Measurements from ENCODE around the gene HSPA1A. TPM values are rescaled to one million over a fixed set of nuclear protein-coding genes. Genes with fewer than 3 reads are reported as not detected.
A peak's percentile ranks its signal among the peaks of the same experiment; 100 is the strongest.
"Not testable (repeated sequence)": the region's sequence is repeated elsewhere in the genome, so short reads cannot be mapped to it uniquely, and the experiment has no call there.

HSPA1A gene
- total RNA-seq, 1 donor from 2014 or later: 131 TPM

DNA sequence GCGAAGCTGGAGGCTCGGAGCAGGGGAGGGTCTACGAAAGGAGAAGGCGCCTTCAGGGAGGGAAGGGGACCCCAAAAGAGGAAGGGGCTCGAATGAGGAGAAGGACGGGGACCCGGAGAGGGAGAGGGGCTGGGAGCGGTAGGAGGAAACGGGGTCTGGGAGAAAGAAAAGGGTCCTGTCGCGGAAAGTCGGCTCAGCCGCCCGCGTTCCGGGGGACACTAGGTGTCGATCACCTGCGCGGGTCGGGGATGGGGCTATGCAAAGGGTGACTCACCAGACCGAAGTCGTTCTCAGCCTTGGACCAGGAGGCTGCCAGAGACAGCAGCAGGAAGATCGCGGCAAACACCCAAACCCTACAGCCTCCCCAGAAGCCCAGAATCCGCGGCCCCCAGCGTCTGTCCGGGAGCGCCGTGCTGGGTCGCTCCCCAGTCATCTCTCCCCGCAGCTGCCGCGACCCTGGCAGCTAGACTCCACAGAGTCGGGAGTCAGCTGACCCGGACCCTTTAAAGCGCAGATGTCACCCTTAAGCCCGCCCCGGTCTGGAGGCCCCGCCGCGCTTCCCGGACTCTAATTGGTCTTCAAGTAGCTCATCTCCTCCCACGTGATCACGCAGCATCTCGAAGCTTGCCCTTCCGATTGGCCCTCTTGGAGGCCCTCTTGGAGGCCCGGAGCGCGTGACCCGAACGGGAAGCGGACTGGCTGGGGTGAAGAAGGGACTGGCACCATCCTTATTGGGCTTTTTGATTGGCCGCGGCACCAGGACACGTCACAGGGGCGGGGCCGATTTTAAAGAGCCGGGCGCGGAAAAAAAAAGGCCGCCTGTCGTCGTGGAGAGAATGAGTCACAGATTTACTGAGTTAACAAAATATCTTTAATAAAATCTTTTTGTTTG is 47.2 kb downstream of the HSPA1A start, which contains the start of gene NEU1:
Gene NEU1 (minus strand): TSS at position 478 of the 892 bp plus-strand sequence. CDS start 45 bp downstream, at position 433.
- DNase-seq (ENCODE audit: low read depth): peak; percentile 100

DNA sequence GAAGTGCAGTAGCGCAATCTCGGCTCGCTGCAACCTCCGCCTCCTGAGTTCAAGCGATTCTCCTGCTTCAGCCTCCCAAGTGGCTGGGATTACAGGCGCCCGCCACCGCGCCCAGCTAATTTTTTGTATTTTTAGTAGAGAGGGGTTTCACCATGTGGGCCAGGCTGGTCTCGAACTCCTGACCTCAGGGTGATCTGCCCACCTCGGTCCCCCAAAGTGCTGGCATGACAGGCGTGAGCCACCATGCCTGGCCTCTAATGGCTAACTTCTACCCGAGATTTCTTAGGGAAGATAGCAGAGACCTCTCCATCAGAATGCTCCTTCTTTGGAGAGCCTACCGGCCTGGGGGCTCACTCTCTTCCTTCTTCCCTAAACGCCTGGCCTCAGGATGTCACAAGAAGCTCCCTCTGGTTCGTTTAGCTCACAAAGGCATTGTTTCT is 48.8 kb downstream of the HSPA1A start:
- not testable (repeated sequence) for DNase-seq (ENCODE audit: low read depth)

DNA sequence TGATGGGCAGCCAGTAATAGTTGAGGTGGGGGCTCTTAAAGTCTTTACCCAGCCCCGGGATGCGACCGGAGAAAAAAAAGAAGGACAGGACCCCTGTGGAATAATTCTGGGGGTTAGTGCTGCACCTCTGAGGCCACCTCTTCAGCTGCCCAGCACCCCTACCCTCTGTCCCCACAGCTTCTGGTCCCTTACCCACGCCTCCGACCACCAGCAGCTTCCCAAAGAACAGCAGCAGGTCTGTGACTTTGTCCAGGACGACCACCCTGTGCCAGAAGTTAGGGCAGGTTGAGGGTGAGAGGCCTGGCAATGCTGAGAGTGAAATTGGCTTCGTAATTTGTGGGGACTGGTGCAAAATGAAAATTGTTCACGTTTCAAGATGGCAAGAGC is 49.5 kb downstream of the HSPA1A start:
- no peak for DNase-seq (ENCODE audit: low read depth)

DNA sequence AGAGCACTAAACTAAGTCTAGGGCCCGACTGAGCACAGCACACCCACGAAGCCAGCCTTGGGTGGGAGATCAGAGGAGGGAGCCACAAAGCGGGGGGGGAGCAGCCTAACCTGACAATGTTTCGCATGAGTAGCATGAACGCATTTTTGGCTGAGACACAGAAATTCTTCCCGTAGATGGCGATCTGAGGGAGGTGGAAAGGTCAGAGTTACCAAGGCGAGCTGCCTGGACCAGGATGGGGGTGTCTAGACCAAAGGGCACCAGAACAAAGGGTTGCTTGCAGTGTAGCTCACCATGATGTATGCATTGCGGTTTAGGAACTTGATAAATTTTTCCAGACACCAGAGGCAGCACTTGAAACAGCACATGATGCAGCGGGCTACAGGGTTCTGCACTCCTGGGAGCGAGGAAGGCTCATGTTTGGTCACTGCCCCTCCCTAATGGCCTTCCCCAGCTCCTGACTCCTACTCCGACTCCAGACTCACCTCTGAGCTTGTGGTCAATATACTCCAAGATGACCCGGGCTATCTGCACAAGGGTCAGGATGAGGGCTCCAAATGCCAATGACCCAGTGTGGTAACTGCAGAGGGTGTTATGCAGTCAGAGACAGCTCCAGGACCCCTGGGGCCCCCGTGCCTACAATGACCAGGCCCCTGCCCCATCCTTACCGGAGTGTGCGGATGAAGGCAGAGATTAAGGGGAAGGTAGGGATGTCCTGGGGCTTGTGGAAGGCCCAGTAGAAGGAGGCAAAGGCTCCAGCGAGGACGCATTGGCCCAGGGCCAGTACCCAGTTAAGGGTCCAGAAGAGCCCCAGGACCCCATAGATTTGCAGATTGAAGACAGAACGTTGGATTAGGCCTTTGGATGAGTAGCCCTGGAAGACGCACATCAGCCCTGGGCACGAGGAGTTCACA is 50.1 kb downstream of the HSPA1A start:
- no peak for DNase-seq (ENCODE audit: low read depth)

Other genes starting within 250 kb of the HSPA1A start
- not detected in 2 replicates for gene LTA, start 243.3 kb upstream of the HSPA1A start, total RNA-seq
- gene TNF, start 240.0 kb upstream of the HSPA1A start, total RNA-seq: not detected in 2 replicates
- gene LTB, start 233.1 kb upstream of the HSPA1A start, total RNA-seq: 0.40 TPM in 1 of 2 replicates, not detected in the other
- not detected in 2 replicates for gene LST1, start 229.3 kb upstream of the HSPA1A start, total RNA-seq
- gene NCR3, start 222.5 kb upstream of the HSPA1A start, total RNA-seq: not detected in 2 replicates
- not detected in 2 replicates for gene AIF1, start 200.3 kb upstream of the HSPA1A start, total RNA-seq
- gene PRRC2A, start 194.8 kb upstream of the HSPA1A start, total RNA-seq: 77.2 and 85.9 TPM in 2 replicates
- 271 and 307 TPM in 2 replicates for gene BAG6, start 162.9 kb upstream of the HSPA1A start, total RNA-seq
- gene APOM, start 159.6 kb upstream of the HSPA1A start, total RNA-seq: 2.9 and 4.2 TPM in 2 replicates
- gene C6orf47, start 154.8 kb upstream of the HSPA1A start, total RNA-seq: 20.6 and 24.0 TPM in 2 replicates
- gene GPANK1, start 150.5 kb upstream of the HSPA1A start, total RNA-seq: 8.6 and 12.9 TPM in 2 replicates
- gene CSNK2B, start 149.5 kb upstream of the HSPA1A start, total RNA-seq: 211 and 248 TPM in 2 replicates
- gene LY6G5B, start 145.6 kb upstream of the HSPA1A start, total RNA-seq: 2.9 and 4.0 TPM in 2 replicates
- gene LY6G5C, start 134.5 kb upstream of the HSPA1A start, total RNA-seq: 2.7 and 3.4 TPM in 2 replicates
- gene ABHD16A, start 112.2 kb upstream of the HSPA1A start, total RNA-seq: 58.9 and 66.0 TPM in 2 replicates
- not detected in 2 replicates for gene LY6G6F, start 108.7 kb upstream of the HSPA1A start, total RNA-seq
- gene LY6G6D, start 100.2 kb upstream of the HSPA1A start, total RNA-seq: not detected in 2 replicates
- gene LY6G6C, start 93.8 kb upstream of the HSPA1A start, total RNA-seq: not detected in 2 replicates
- not detected in 2 replicates for gene MPIG6B, start 92.2 kb upstream of the HSPA1A start, total RNA-seq
- gene DDAH2, start 86.2 kb upstream of the HSPA1A start, total RNA-seq: 120 and 142 TPM in 2 replicates
- 257 and 425 TPM in 2 replicates for gene CLIC1, start 79.0 kb upstream of the HSPA1A start, total RNA-seq
- 7.4 and 8.4 TPM in 2 replicates for gene MSH5, start 75.5 kb upstream of the HSPA1A start, total RNA-seq
- 0.94 TPM in 1 of 2 replicates, not detected in the other for gene SAPCD1, start 52.9 kb upstream of the HSPA1A start, total RNA-seq
- 1.3 TPM in 1 of 2 replicates, not detected in the other for gene VWA7, start 38.2 kb upstream of the HSPA1A start, total RNA-seq
- 56.4 and 62.2 TPM in 2 replicates for gene VARS1, start 19.8 kb upstream of the HSPA1A start, total RNA-seq
- 28.7 and 38.8 TPM in 2 replicates for gene LSM2, start 8.6 kb upstream of the HSPA1A start, total RNA-seq
- gene HSPA1L, start 260 bp upstream of the HSPA1A start, total RNA-seq: 2.6 and 3.6 TPM in 2 replicates
- gene HSPA1B, start 12.2 kb downstream of the HSPA1A start, total RNA-seq: 86.3 and 98.7 TPM in 2 replicates
- 128 and 187 TPM in 2 replicates for gene NEU1, start 47.3 kb downstream of the HSPA1A start, total RNA-seq
- gene SLC44A4, start 63.5 kb downstream of the HSPA1A start, total RNA-seq: 0.11 and 0.16 TPM in 2 replicates
- 33.7 and 36.4 TPM in 2 replicates for gene EHMT2, start 82.2 kb downstream of the HSPA1A start, total RNA-seq
- gene ZBTB12, start 86.5 kb downstream of the HSPA1A start, total RNA-seq: 2.7 and 3.3 TPM in 2 replicates
- 7.0 and 7.5 TPM in 2 replicates for gene C2, start 112.2 kb downstream of the HSPA1A start, total RNA-seq
- 1.8 and 6.6 TPM in 2 replicates for gene CFB, start 130.6 kb downstream of the HSPA1A start, total RNA-seq
- 86.4 and 87.1 TPM in 2 replicates for gene NELFE, start 143.4 kb downstream of the HSPA1A start, total RNA-seq
- 32.1 and 37.3 TPM in 2 replicates for gene SKIC2, start 143.6 kb downstream of the HSPA1A start, total RNA-seq
- 28.7 and 32.3 TPM in 2 replicates for gene DXO, start 156.6 kb downstream of the HSPA1A start, total RNA-seq
- gene C4A, start 166.5 kb downstream of the HSPA1A start, total RNA-seq: 3.5 and 4.2 TPM in 2 replicates
- gene C4B, start 199.3 kb downstream of the HSPA1A start, total RNA-seq: 3.0 and 6.7 TPM in 2 replicates
- not detected in 2 replicates for gene CYP21A2, start 222.9 kb downstream of the HSPA1A start, total RNA-seq

All from myocyte (in vitro differentiated cells).